HEK293T (cell line): ENCODE data around the gene ANP32E.

Experiments
- CTCF ChIA-PET: fragments of 350-600 bp; formaldehyde crosslinking; extraction: SDS; loops from one replicate; lab custom pipeline; 2021; ENCODE audit warnings: antibody characterized with exemption, inconsistent platforms; lab: Yijun Ruan, JAX
- POLR2A ChIA-PET: fragments of 350-600 bp; formaldehyde crosslinking; extraction: SDS; loops from one replicate; lab custom pipeline; 2020; ENCODE audit warnings: antibody characterized with exemption, inconsistent platforms; lab: Yijun Ruan, JAX
- DNase-seq: peaks from one replicate; pipeline ENCODE4 v3.0.0; 2012; ENCODE audit warnings: mixed read lengths; ENCODE audit errors: extremely low spot score
- ARNT ChIP-seq: fragments of 450-650 bp; IDR thresholded peaks from 2 replicates; pipeline ENCODE4 v1.6.1; 2017; ENCODE audit warnings: mild to moderate bottlenecking
- BHLHE40 ChIP-seq: fragments of 450-650 bp; IDR thresholded peaks from 2 replicates; pipeline ENCODE4 v1.6.1; 2016; ENCODE audit warnings: mild to moderate bottlenecking, moderate library complexity, borderline replicate concordance
- CTBP1 ChIP-seq: fragments of 450-650 bp; IDR thresholded peaks from 2 replicates; pipeline ENCODE4 v1.6.1; 2016; ENCODE audit warnings: borderline replicate concordance
- ELF4 ChIP-seq: fragments of 450-650 bp; IDR thresholded peaks from 2 replicates; pipeline ENCODE4 v1.6.1; 2017; ENCODE audit warnings: antibody characterized with exemption
- FOXA1 ChIP-seq: fragments of 450-650 bp; IDR thresholded peaks from 2 replicates; pipeline ENCODE4 v1.6.1; 2016; ENCODE audit warnings: mild to moderate bottlenecking
- FOXK2 ChIP-seq: fragments of 450-650 bp; IDR thresholded peaks from 2 replicates; pipeline ENCODE4 v1.6.1; 2016; ENCODE audit warnings: mild to moderate bottlenecking
- FOXM1 ChIP-seq: fragments of 450-650 bp; IDR thresholded peaks from 2 replicates; pipeline ENCODE4 v1.6.1; 2017; ENCODE audit warnings: mild to moderate bottlenecking, borderline replicate concordance
- HDGF ChIP-seq: fragments of 450-650 bp; IDR thresholded peaks from 2 replicates; pipeline ENCODE4 v1.6.1; 2017; ENCODE audit warnings: antibody characterized with exemption, borderline replicate concordance
- L3MBTL2 ChIP-seq: fragments of 450-650 bp; conservative IDR thresholded peaks from 2 replicates; pipeline ENCODE4 v1.6.1; 2016; ENCODE audit warnings: mild to moderate bottlenecking
- LEF1 ChIP-seq: fragments of 450-650 bp; IDR thresholded peaks from 2 replicates; pipeline ENCODE4 v1.6.1; 2017; ENCODE audit warnings: mild to moderate bottlenecking, borderline replicate concordance
- NFRKB ChIP-seq: fragments of 450-650 bp; IDR thresholded peaks from 2 replicates; pipeline ENCODE4 v1.6.1; 2016; ENCODE audit warnings: mild to moderate bottlenecking, moderate library complexity
- SP1 ChIP-seq: fragments of 450-650 bp; IDR thresholded peaks from 2 replicates; pipeline ENCODE4 v1.6.1; 2017
- SUZ12 ChIP-seq: fragments of 450-650 bp; IDR thresholded peaks from 2 replicates; pipeline ENCODE4 v1.6.1; 2016; ENCODE audit warnings: mild to moderate bottlenecking
- TARDBP ChIP-seq: fragments of 450-650 bp; IDR thresholded peaks from 2 replicates; pipeline ENCODE4 v1.6.1; 2016
- ZNF384 ChIP-seq: fragments of 450-650 bp; IDR thresholded peaks from 2 replicates; pipeline ENCODE4 v1.6.1; 2016
- TF ChIP-seq, protein P1 (sequence below): fragments of 450-650 bp; IDR thresholded peaks from 2 replicates; pipeline ENCODE4 v1.6.1; 2016

Gene ANP32E

DNA sequence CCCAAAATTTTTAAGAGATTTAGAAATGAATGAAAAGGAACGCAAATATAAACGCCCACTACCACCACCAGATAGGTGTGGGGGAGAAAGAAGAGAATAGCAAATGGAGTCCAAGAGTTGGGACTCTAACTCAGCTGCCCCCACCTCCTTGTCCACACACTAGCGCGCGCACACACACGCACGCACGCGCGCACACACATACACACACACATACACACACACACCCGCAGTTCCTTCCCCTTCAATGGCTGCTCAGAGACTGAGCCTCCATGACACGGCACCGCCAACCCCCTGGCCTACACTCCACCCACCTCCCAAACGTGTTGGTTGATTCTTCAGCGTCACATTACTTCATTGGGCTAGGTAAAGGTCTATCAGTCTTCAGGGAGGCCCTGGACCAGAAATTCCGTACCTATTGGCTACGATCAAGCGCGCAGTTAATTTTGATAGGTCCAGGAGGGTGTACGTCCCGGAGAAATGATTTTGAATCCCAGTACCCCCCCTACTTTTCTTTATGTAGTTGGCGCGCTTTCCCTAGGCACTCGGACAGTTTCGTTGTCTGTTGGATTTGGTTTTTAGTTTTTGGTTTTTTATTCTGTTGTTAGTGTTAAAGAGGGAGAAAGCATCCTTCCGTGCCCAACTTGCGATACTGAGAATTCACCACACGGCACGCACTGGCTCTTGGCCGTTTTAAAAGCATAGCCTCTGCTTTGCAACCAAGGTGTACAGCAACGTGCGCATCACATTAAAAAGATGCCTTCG is at the start of gene ANP32E:
TSS of gene ANP32E (minus strand) at position 261 of the 762 bp plus-strand sequence. CDS start 326 bp downstream, outside the sequence.
- ChIA-PET CTCF (interaction anchor here (0.5 kb wide), 1 partner anchor 14 kb away, joined by 3 read pairs; no protein-coding TSS in a partner anchor), POLR2A (interaction anchor here (0.6 to 2.2 kb wide), 10 partner anchors 9 to 349 kb away, joined by 3 to 7 read pairs (median 3); partner anchors contain the start of genes C1orf54 and CA14)
- TF ChIP-seq FOXA1 = no peak
- peak; percentile 94 for TF ChIP-seq FOXM1
- peak; percentile 98 for TF ChIP-seq L3MBTL2
- TF ChIP-seq, protein P1, sequence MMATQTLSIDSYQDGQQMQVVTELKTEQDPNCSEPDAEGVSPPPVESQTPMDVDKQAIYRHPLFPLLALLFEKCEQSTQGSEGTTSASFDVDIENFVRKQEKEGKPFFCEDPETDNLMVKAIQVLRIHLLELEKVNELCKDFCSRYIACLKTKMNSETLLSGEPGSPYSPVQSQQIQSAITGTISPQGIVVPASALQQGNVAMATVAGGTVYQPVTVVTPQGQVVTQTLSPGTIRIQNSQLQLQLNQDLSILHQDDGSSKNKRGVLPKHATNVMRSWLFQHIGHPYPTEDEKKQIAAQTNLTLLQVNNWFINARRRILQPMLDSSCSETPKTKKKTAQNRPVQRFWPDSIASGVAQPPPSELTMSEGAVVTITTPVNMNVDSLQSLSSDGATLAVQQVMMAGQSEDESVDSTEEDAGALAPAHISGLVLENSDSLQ = peak; percentile 99
- TF ChIP-seq NFRKB = peak; percentile 55
- no peak for TF ChIP-seq LEF1
- peak; percentile 47; the same call in 1 of the 2 replicates for TF ChIP-seq ELF4
- peak; percentile 69 for TF ChIP-seq CTBP1
- no peak for TF ChIP-seq ZNF384
- TF ChIP-seq TARDBP = 0 out of 2 replicates have a peak, but pooled peaks have one; percentile 37
- DNase-seq = peak; percentile 99

DNA sequence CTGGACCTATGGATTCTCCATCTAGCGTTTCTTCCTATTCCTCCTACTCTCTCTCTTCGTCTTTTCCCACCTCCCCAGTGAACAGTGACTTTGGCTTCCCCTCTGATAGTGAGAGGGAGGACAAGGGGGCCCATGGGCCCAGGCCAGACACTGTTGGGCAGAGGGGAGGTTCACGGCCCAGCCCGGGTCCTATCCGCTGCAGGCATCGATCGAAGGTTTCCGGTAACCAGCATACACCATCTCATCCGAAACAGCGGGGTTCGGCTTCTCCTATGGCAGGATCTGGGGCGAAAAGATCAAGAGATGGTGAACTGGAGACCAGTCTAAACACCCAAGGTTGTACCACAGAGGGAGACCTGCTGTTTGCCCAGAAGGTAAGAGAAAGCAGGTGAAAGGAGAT is 47.3 kb upstream of the ANP32E start:
- ChIA-PET POLR2A (no interaction called here), CTCF (interaction anchor here (0.6 to 0.8 kb wide), 2 partner anchors 27 to 85 kb away, joined by 3 to 5 read pairs; no protein-coding TSS in a partner anchor)
- DNase-seq = no peak
- TF ChIP-seq NFRKB (no peak), FOXM1 (no peak), L3MBTL2 (no peak), ZNF384 (no peak), SP1 (no peak), TARDBP (no peak), HDGF (no peak), ARNT (no peak), ELF4 (no peak), BHLHE40 (no peak), LEF1 (no peak)
- TF ChIP-seq, protein P1 = no peak

DNA sequence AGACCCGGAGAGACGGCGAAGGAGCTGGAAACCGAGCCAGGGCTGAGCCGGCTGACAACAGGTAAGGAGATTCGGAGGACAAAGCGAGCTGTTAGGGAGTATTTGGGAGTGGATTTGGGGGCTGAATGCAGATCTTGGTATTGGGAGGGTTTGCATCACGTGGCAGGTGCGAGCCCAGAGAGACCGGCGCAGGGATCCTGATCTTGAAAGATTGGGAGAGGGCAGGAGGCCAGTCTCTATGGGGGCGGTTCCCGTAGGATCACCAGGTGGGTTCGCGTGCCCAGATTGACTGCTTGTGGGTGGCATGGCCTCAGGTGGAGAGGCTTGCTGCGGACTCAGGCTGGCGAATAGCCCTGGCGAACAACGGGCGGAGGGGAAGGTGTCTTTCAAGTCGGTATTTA is 46.6 kb upstream of the ANP32E start:
- ChIA-PET CTCF (interaction anchor here (0.6 to 4.4 kb wide), 2 partner anchors 26 to 85 kb away, joined by 3 to 38 read pairs; partner anchors contain the start of gene CA14), POLR2A (interaction anchor here (1.3 kb wide), 1 partner anchor 25 kb away, joined by 3 read pairs; the partner anchor contains the start of gene CA14)
- DNase-seq = no peak
- TF ChIP-seq NFRKB = no peak
- TF ChIP-seq ELF4 = no peak
- no peak for TF ChIP-seq CTBP1
- TF ChIP-seq ARNT = no peak
- no peak for TF ChIP-seq BHLHE40
- no peak for TF ChIP-seq FOXA1
- no peak for TF ChIP-seq LEF1
- no peak for TF ChIP-seq L3MBTL2
- no peak for TF ChIP-seq SUZ12

DNA sequence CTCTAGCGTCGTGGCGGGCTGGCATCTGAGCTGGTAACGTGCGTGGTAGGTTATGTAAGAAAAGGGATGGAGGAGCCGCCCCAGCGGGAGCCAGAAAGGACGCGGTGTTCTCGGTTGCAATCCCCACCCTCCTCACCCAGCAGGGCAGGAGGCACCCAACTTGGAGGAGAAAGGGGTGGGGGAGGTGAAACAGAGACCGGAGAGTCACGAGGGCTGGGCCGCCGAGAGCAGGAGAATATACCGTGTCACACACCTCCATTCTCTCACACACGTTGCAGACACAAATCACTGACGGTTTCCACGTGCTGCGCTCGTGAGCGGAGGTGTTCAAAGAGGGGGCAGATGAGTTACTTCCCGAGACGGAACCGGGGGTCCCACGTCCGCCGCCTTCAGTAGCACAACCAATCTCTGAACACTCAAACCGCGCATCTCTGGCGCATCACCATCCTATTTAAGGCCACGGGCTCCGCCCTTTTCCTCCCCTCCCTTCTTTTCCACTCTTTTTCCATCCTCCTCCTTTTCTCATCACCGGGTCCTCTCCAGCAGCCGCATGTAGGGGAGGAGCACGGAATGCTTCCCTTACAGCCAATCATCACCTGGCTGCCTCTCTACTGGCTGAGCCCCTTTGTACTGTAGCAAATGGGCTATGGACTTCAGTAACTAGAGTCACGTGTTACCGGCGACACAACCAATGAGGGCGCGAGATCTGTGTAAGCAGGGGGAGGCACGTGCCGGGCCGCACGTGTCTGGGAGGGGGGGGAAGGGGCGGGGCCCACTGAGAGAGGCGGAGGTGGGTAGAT is 46.0 kb upstream of the ANP32E start, which contains the start of gene CIART:
TSS of gene CIART (plus strand) at position 797 of the 800 bp plus-strand sequence. CDS start 714 bp downstream, outside the sequence.
- POLR2A ChIA-PET = interaction anchor here (1.3 to 2.0 kb wide), 4 partner anchors 9 to 26 kb away, joined by 3 to 10 read pairs (median 4); partner anchors contain the start of genes C1orf54 and CA14
- TF ChIP-seq BHLHE40 (0 out of 2 replicates have a peak, but pooled peaks have one; percentile 32), FOXA1 (no peak), SP1 (no peak), ZNF384 (no peak), ARNT (no peak), CTBP1 (no peak), HDGF (no peak), FOXK2 (no peak), LEF1 (no peak), NFRKB (no peak), SUZ12 (no peak), ELF4 (no peak), L3MBTL2 (peak; percentile 91), TARDBP (no peak)
- TF ChIP-seq, protein P1 = peak; percentile 17; the same call in 1 of the 2 replicates
- CTCF ChIA-PET = interaction anchor here (0.6 to 4.4 kb wide), 4 partner anchors 9 to 25 kb away, joined by 3 to 38 read pairs (median 7); partner anchors contain the start of genes C1orf54 and CA14
- peak; percentile 88 for DNase-seq

DNA sequence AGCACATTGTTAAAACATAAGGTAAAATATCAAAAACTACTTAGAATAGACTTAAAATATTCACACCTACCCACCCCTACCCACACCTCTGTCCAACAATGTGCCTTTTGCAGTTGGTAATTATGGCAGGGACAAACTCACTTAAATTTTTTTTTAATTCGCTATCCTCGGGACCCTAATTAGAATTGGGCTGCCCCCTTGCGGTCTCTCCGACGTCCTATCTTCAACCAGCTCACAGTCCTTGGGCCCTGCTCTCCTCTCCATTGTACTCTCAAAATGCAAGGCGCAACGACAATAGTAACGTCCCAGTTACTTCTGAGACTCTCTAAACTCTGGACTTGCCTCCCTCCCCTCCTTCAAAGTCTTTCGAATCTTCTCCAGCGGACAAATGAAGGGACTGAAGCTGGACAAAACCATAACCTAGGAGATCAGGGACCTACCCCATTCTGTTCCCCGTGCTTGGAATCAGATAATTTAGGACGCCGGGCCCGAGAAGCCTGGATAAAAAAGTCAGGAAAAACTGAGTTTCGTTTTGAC is 45.4 kb upstream of the ANP32E start:
- DNase-seq = peak; percentile 69
- CTCF ChIA-PET = interaction anchor here (0.6 to 4.4 kb wide), 4 partner anchors 9 to 25 kb away, joined by 3 to 38 read pairs (median 7); partner anchors contain the start of genes C1orf54 and CA14
- POLR2A ChIA-PET = interaction anchor here (0.9 to 3.7 kb wide), 6 partner anchors 9 to 83 kb away, joined by 3 to 20 read pairs (median 4); partner anchors contain the start of genes APH1A, C1orf54, CA14 and RPRD2

More for the DNA sequence above, 45.4 kb upstream of the ANP32E start:
- TF ChIP-seq ZNF384 (peak; percentile 88), FOXA1 (no peak)
